Neural progenitor cell (in vitro differentiated cells): ENCODE results near the gene CDK12.

ENCODE experiments used
- EZH2 ChIP-seq: fragments of 200-600 bp; sonication (generic); IDR thresholded peaks from 2 replicates; pipeline ENCODE4 v1.6.1; 2017; ENCODE audit warnings: antibody characterized with exemption, mild to moderate bottlenecking, moderate library complexity
- EZH2phosphoT487 ChIP-seq: fragments of 200-600 bp; sonication (generic); IDR thresholded peaks from 2 replicates; pipeline ENCODE4 v1.6.1; 2017; ENCODE audit warnings: antibody characterized with exemption
- TF ChIP-seq, protein P1 (sequence below): fragments of 200-600 bp; sonication (generic); IDR thresholded peaks from 2 replicates; pipeline ENCODE4 v1.5.1; 2017; ENCODE audit warnings: antibody characterized with exemption, mild to moderate bottlenecking

DNA sequence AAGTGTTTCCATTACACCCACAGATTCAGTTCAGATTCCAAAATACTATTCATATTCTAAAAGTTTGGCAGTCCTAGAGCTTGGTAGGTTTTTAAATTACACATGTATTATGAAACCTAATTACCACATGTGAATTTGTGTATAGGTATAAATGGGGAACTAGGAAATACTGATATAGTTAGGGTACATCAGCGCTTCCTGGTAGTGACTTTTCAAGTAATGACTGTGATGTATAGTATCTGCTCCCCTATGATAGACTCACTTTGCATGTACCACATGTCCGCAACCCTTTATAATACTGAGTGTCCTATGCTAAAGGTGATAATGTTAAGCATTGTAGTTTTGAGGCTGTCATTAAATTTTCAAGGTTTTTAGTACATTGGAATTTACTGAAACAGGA, 22.9 kb downstream of the CDK12 start:
- TF ChIP-seq, protein P1, sequence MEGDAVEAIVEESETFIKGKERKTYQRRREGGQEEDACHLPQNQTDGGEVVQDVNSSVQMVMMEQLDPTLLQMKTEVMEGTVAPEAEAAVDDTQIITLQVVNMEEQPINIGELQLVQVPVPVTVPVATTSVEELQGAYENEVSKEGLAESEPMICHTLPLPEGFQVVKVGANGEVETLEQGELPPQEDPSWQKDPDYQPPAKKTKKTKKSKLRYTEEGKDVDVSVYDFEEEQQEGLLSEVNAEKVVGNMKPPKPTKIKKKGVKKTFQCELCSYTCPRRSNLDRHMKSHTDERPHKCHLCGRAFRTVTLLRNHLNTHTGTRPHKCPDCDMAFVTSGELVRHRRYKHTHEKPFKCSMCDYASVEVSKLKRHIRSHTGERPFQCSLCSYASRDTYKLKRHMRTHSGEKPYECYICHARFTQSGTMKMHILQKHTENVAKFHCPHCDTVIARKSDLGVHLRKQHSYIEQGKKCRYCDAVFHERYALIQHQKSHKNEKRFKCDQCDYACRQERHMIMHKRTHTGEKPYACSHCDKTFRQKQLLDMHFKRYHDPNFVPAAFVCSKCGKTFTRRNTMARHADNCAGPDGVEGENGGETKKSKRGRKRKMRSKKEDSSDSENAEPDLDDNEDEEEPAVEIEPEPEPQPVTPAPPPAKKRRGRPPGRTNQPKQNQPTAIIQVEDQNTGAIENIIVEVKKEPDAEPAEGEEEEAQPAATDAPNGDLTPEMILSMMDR = no peak
- no peak for TF ChIP-seq EZH2
- no peak for TF ChIP-seq EZH2phosphoT487
